Cardiac fibroblast (primary cell): ENCODE results near the gene ULK1.
A peak's percentile ranks its signal among the peaks of the same experiment; 100 is the strongest.

Source experiments
- DNase-seq, 2 donors: peaks; one replicate each; pipeline versions ENCODE4 v3.0.0 to v3.0.0-alpha.2; 2010; ENCODE audit warnings: low read depth in 2 of 2
- H3K4me3 ChIP-seq, 2 donors: replicated peaks in 1 of 2; 1 replicate in 1 of 2; 2 replicates in 1 of 2; pipeline ENCODE4 v1.5.1; 2011; ENCODE audit warnings: low read depth in 2 of 2, low read length in 2 of 2, mild to moderate bottlenecking in 2 of 2, moderate library complexity in 1 of 2
- TF ChIP-seq, protein P1 (sequence below): IDR thresholded peaks from one replicate; pipeline ENCODE4 v1.5.1; 2011; ENCODE audit warnings: low read depth, mild to moderate bottlenecking, low read length, inconsistent platforms

ULK1 gene

DNA sequence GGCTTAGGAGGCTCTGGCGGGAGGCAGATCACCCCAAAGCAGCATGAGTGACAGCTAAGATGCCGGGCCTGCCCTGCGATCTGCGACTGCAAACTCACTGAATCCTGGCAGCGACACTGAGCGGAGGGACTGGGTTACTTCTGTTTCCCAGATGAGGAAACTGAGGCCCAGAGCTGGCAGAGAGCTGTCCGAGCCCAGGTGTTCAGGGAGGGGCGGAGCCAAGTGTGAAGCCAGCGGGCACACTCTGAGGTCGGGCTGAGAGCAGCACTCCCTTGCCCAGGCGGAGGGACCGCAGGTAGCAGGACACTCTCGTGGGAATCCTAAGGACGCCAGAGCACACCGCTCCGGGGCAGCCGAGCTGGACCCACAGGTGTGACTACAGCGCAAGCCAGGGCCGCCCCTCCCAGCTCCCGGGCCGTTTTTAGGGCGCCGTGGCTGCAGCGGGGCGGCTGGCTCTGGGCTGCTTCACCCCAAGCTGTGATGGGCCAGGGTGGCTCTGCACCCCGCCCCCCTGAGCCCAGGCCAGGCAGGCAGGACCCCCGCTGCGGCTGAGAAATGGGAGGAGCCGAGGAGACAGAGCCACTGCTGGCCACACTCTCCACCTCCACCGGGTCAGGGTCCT is 38.8 kb upstream of the ULK1 start:
- TF ChIP-seq, protein P1, sequence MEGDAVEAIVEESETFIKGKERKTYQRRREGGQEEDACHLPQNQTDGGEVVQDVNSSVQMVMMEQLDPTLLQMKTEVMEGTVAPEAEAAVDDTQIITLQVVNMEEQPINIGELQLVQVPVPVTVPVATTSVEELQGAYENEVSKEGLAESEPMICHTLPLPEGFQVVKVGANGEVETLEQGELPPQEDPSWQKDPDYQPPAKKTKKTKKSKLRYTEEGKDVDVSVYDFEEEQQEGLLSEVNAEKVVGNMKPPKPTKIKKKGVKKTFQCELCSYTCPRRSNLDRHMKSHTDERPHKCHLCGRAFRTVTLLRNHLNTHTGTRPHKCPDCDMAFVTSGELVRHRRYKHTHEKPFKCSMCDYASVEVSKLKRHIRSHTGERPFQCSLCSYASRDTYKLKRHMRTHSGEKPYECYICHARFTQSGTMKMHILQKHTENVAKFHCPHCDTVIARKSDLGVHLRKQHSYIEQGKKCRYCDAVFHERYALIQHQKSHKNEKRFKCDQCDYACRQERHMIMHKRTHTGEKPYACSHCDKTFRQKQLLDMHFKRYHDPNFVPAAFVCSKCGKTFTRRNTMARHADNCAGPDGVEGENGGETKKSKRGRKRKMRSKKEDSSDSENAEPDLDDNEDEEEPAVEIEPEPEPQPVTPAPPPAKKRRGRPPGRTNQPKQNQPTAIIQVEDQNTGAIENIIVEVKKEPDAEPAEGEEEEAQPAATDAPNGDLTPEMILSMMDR, result no peak
- DNase-seq, result no peak
- no peak overlapping the region for H3K4me3 ChIP-seq

DNA sequence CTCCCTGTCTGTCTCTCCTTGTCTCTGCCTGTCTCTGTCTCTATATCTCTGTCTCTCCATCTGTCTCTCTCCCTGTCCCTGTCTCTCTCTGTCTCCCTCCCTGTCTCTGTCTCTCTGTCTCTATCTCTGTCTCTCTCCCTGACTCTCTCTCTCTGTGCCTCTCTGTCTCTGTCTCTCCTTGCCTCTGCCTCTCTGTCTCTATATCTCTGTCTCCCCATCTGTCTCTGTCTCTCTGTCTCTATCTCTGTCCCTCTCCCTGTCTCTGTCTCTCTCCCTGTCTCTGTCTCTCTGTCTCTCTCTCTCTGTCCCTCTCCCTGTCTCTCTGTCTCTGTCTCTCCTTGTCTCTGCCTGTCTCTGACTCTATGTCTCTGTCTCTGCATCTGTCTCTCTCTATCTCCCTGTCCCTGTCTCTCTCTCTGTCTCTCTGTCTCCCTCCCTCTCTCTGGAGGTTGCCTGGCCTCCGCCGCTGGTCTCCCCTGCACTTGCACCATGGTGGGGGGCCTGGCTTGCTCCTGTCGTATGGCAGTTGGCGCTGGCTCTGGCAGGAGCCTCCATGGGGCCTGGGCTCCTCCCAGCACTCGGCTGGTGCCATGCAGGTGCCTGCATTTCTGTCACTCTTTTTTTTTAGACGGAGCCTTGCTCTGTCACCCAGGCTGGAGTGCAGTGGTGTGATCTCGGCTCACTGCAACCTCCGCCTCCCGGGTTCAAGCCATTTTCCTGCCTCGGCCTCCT is 37.9 kb upstream of the ULK1 start:
- TF ChIP-seq, protein P1, result no peak
- no peak for DNase-seq
- no peak overlapping the region for H3K4me3 ChIP-seq

DNA sequence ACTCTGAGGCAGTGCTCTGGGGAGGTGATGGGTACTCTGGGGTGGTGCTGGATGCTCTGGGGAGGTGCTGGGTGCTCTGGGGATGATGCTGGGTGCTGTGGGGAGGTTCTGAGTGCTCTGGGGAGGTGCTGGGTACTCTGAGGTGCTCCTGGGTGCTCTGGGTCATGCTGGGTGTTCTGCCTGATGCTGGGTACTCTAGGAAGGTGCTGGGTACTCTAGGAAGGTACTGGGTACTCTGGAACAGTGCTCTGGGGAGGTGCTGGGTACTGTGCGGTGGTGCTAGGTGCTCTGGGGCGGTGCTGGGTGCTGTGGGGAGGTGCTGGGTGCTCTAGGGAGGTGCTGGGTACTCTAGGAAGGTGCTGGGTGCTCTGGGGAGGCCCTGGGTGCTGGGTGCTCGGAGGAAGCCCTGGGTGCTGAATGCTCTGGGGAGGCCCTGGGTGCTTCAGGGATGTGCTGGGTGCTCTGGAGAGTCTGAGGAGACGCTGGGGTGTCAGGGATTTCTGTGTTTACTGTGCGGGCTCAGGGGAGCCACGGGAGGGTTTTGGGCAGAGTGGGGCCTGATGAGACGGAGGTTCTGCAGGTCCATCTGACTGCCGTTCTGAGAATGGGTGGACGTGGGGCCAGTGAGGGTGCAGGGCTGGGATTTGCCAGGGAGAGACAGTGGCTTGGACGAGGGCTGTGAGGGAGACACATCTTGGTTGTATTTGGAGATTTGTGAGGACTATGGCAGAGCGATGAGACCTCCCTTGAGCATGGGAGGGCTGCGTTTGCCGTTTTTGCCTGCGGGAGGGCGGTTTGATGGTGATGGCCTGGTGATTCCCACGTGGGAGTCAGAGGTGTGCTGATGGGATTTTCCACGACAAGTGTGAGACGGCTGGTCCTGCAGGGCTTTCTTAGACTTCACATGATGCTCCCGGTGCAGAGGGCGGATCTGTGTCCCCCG is 36.2 kb upstream of the ULK1 start:
- TF ChIP-seq, protein P1, result no peak
- no peak for DNase-seq
- no peak overlapping the region for H3K4me3 ChIP-seq

DNA sequence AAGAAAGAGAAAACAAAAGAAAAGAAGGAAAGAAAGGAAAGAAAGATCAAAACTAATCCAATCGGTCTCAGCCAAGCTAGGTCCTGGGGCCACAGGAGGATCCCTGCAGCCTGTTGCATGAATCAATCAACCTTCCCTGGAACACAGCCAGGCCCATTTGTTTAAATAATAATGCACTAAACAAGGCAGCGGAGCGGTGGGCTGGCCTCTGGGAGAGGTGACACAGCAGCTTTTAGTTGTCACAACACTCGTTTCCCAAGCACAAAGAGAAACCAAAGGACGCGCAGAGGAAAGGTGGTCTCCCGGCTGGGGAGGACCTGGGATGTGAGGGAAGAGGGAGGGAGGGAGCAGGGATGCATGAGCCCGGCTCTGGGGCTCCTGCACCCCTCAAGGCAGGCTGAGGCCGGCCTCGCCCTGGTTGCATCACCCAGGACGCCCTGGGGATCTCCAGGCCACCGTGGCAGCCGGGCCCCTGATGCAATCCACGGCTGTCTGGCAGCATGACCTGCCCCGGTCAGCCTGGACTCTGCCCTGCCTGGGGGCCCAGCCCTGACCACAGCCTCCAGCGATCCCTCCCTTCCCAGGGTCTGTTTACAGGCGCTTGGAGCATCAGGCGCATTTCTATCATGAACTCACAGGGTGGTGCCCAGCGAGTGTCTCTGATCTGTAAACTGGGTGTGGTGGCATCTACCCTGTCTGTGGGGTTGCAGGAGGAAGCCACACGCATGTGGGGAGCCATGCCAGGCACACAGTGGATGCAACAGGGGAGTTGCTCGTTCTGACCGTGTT is 33.8 kb upstream of the ULK1 start:
- H3K4me3 ChIP-seq, result no peak overlapping the region
- TF ChIP-seq, protein P1, result no peak
- peak; percentile 65 to 81 for DNase-seq

DNA sequence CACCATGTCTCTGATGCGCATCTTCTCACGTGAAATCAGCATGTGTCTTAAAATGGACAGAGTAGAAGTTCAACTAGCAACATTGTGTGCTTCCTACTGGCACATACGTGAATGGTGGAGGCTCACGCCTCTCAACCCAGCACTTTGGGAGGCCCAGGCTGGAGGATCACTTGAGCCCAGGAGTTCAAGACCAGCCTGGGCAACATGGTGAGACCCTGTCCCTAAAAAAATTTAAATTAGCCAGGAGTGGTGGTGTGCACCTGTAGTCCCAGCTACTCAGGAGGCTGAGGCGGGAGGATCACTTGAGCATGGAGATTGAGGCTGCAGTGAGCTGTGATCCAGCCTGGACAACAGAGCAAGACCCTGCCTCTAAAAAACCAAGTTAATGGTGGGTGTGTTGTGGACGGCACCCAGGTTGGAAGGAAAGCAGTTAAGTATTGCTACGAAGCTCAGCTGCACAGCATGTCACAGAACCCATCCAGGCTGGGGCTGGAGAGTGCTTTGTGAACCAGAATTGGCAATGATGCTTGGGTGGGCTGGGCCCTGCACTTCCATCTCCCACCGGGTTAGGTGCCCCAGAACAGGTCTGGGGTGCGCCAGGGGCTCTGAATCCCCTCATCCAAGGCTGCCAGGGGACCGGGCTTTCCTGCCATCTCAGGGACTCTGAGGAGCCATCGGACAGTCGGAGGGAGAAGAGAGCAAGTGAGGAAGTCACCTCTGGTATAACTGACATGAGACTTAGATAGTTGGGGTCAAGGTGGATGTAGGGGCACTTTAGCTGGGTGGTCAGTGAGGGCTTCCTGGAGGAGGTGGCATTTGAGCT is 33.0 kb upstream of the ULK1 start:
- no peak overlapping the region for H3K4me3 ChIP-seq
- DNase-seq, result no peak
- TF ChIP-seq, protein P1, result no peak
